ENCODE data around the gene NLRX1. TPM values are rescaled to one million over a fixed set of nuclear protein-coding genes. Genes with fewer than 3 reads are reported as not detected.

NLRX1 gene
- total RNA-seq, 1 donor from 2014 or later, result 14.7 TPM

DNA sequence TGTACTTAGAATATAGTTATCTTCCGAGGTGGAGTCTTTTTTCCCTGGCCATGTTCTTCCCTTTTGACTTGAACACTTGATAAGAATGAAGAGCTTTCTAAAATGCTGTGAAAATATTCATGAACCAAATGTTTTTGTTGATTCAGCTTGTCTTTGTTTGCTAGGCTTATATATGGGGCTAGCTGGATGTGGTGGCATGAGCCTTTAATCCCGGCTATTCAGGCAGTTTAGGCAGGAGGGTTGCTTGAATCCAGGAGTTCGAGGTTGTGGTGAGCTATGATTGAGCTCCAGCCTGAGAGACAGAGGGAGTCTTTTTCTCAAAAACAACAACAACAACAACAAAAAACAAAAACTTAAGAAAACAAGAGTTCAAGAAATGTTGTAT, 60.8 kb downstream of the NLRX1 start:
- no peak overlapping the region for H3K4me3 ChIP-seq (ENCODE audit: low read depth, low read length)
- TF ChIP-seq CTCF (conservative IDR thresholded peaks at IDR 0.05; ENCODE audit: low read depth, low read length), result no peak
- DNase-seq (ENCODE audit: low read depth), result no peak

GRCh38 chr11:119229741-119230140, 61.2 kb downstream of the NLRX1 start:
- DNase-seq (ENCODE audit: low read depth), result no peak
- H3K4me3 ChIP-seq (ENCODE audit: low read depth, low read length), result no peak overlapping the region
- TF ChIP-seq CTCF (conservative IDR thresholded peaks at IDR 0.05; ENCODE audit: low read depth, low read length), result no peak

Other genes starting within 250 kb of the NLRX1 start
- gene BCL9L, start 242.8 kb upstream of the NLRX1 start, total RNA-seq, result 20.7 and 25.7 TPM in 2 replicates
- gene UPK2, start 212.4 kb upstream of the NLRX1 start, total RNA-seq, result 0.14 TPM in 1 of 2 replicates, not detected in the other
- gene FOXR1, start 197.0 kb upstream of the NLRX1 start, total RNA-seq, result not detected in 2 replicates
- 13.0 and 14.1 TPM in 2 replicates for gene CENATAC, start 170.6 kb upstream of the NLRX1 start, total RNA-seq
- 1,815 and 2,833 TPM in 2 replicates for gene RPS25, start 150.4 kb upstream of the NLRX1 start, total RNA-seq
- gene TRAPPC4, start 150.0 kb upstream of the NLRX1 start, total RNA-seq, result 116 and 155 TPM in 2 replicates
- 59.2 and 60.0 TPM in 2 replicates for gene SLC37A4, start 137.8 kb upstream of the NLRX1 start, total RNA-seq
- gene HYOU1, start 111.5 kb upstream of the NLRX1 start, total RNA-seq, result 115 and 135 TPM in 2 replicates
- 13.1 and 19.2 TPM in 2 replicates for gene VPS11, start 100.9 kb upstream of the NLRX1 start, total RNA-seq
- gene HMBS, start 83.8 kb upstream of the NLRX1 start, total RNA-seq, result 17.0 and 37.1 TPM in 2 replicates
- gene DPAGT1, start 66.9 kb upstream of the NLRX1 start, total RNA-seq, result 24.8 and 32.3 TPM in 2 replicates
- 6.1 and 8.2 TPM in 2 replicates for gene C2CD2L, start 61.4 kb upstream of the NLRX1 start, total RNA-seq
- 11.9 and 13.7 TPM in 2 replicates for gene HINFP, start 47.1 kb upstream of the NLRX1 start, total RNA-seq
- under 0.01 TPM in 1 of 2 replicates, not detected in the other for gene ABCG4, start 19.7 kb upstream of the NLRX1 start, total RNA-seq
- gene NHERF4, start 16.8 kb downstream of the NLRX1 start, total RNA-seq, result not detected in 2 replicates
- gene CBL, start 37.6 kb downstream of the NLRX1 start, total RNA-seq, result 11.2 and 17.4 TPM in 2 replicates
- 660 and 1,105 TPM in 2 replicates for gene MCAM, start 148.4 kb downstream of the NLRX1 start, total RNA-seq
- gene RNF26, start 165.8 kb downstream of the NLRX1 start, total RNA-seq, result 18.6 and 21.8 TPM in 2 replicates
- 0.87 and 1.8 TPM in 2 replicates for gene C1QTNF5, start 172.2 kb downstream of the NLRX1 start, total RNA-seq
- gene MFRP, start 178.0 kb downstream of the NLRX1 start, total RNA-seq, result not detected in 2 replicates
- 0.63 and 1.1 TPM in 2 replicates for gene USP2, start 213.0 kb downstream of the NLRX1 start, total RNA-seq